ENCODE measurements around the gene EGR2. TPM values are rescaled to one million over a fixed set of nuclear protein-coding genes. Genes with fewer than 3 reads are reported as not detected.

Gene EGR2
- total RNA-seq, 1 experiment from 2014 or later = 0.92 TPM

DNA sequence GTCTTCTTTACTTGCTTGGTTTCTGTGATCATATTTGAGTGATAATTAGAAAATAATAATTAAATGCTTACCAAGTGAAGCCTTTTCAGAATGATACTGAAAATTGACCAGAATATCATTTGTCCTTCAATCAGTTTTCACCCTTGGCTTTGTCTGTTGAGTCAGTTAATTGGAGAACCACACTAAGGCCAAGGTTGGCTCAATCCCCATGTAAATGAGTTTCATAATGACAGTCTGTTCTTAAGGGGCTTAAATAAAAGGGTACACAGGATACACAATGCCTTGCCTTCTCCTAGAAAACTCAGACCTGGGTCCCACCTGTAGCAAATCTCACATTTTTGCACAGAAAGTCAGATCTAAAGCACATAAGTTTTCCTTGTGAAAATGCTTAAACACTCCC lies 31.3 kb upstream of the EGR2 start:
- H3K9me3 Mint-ChIP-seq = peaks cover 15% of the 10 kb centered on the region
- TF ChIP-seq CREM (CRISPR knock-in tag; IDR thresholded peaks at IDR 0.05) = no peak
- TF ChIP-seq CBFB (CRISPR knock-in tag; IDR thresholded peaks at IDR 0.05; ENCODE audit: low read depth) = no peak
- no peak for TF ChIP-seq JAZF1 (CRISPR knock-in tag; IDR thresholded peaks at IDR 0.05)
- TF ChIP-seq, protein P1, sequence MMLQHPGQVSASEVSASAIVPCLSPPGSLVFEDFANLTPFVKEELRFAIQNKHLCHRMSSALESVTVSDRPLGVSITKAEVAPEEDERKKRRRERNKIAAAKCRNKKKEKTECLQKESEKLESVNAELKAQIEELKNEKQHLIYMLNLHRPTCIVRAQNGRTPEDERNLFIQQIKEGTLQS (CRISPR knock-in tag; conservative IDR thresholded peaks at IDR 0.05) = no peak
- no peak for TF ChIP-seq ZSCAN18 (CRISPR knock-in tag; IDR thresholded peaks at IDR 0.05)
- no peak for TF ChIP-seq ZNF121 (CRISPR knock-in tag; IDR thresholded peaks at IDR 0.05)
- no peak for TF ChIP-seq ZNF219 (CRISPR knock-in tag; IDR thresholded peaks at IDR 0.05; ENCODE audit: borderline replicate concordance)
- no peak for TF ChIP-seq IRF2 (CRISPR knock-in tag; IDR thresholded peaks at IDR 0.05; ENCODE audit: borderline replicate concordance, low read depth)
- TF ChIP-seq ERG (CRISPR knock-in tag; IDR thresholded peaks at IDR 0.05) = no peak
- no peak for TF ChIP-seq OVOL2 (CRISPR knock-in tag; IDR thresholded peaks at IDR 0.05; ENCODE audit: borderline replicate concordance)
- TF ChIP-seq TCF7 (CRISPR knock-in tag; IDR thresholded peaks at IDR 0.05; ENCODE audit: low read depth) = no peak
- no peak for TF ChIP-seq NFE2L1 (CRISPR knock-in tag; IDR thresholded peaks at IDR 0.05)
- ATAC-seq (no peak), DNase-seq (ENCODE audit: low spot score) (no peak)
- POLR2A ChIA-PET = no interaction called here
- no peak overlapping the region for H3K27ac Mint-ChIP-seq
- CTCF ChIA-PET = no interaction called here
- H3K27me3 Mint-ChIP-seq (ENCODE audit: low read depth) = no peaks in the 10 kb centered on the region
- no peaks in the 10 kb centered on the region for H3K36me3 Mint-ChIP-seq
- no peak overlapping the region for H3K4me3 Mint-ChIP-seq
- no peaks in the 10 kb centered on the region for H3K4me1 Mint-ChIP-seq

GRCh38 chr10:62844280-62845011 lies 28.3 kb upstream of the EGR2 start:
- Mint-ChIP-seq H3K9me3 (peaks cover 15% of the 10 kb centered on the region), H3K27ac (no peak overlapping the region), H3K4me3 (no peak overlapping the region), H3K36me3 (no peaks in the 10 kb centered on the region), H3K27me3 (ENCODE audit: low read depth) (no peaks in the 10 kb centered on the region), H3K4me1 (no peaks in the 10 kb centered on the region)
- POLR2A ChIA-PET = no interaction called here
- no peak for TF ChIP-seq TEAD1 (CRISPR knock-in tag; IDR thresholded peaks at IDR 0.05)
- no peak for TF ChIP-seq MLX (CRISPR knock-in tag; IDR thresholded peaks at IDR 0.05)
- no peak for TF ChIP-seq NR1H2 (CRISPR knock-in tag; IDR thresholded peaks at IDR 0.05)
- ATAC-seq (no peak), DNase-seq (ENCODE audit: low spot score) (no peak)
- CTCF ChIA-PET = no interaction called here

DNA sequence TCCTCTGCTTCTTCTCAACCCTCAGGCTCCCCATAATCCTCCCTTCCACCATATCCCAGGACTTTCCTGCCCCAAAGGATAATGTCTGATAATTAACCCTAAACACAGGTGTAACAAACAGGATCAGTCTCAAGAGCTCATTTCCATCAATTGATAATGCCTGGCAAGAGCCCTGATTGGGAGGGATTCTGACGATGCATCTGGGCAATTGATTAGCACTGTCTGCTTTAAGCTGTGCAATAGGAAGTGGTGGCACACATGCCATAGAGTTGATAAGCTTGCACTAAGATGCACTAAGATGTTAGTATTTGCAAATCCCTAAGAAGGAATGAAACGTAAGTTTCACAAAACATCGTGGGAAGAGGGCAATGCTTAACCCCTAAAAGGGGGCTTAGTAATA lies 27.4 kb upstream of the EGR2 start:
- ATAC-seq = no peak
- ChIA-PET CTCF (interaction anchor here (1.5 kb wide), 1 partner anchor 26 kb away, joined by 7 read pairs; no protein-coding TSS in a partner anchor), POLR2A (no interaction called here)
- Mint-ChIP-seq H3K27me3 (ENCODE audit: low read depth) (no peaks in the 10 kb centered on the region), H3K27ac (no peak overlapping the region), H3K4me3 (no peak overlapping the region), H3K36me3 (no peaks in the 10 kb centered on the region), H3K9me3 (peaks cover 15% of the 10 kb centered on the region), H3K4me1 (no peaks in the 10 kb centered on the region)
- DNase-seq (ENCODE audit: low spot score) = no peak
- no peak for TF ChIP-seq SP1 (CRISPR knock-in tag; conservative IDR thresholded peaks at IDR 0.05)
- TF ChIP-seq HMGA2 (CRISPR knock-in tag; IDR thresholded peaks at IDR 0.05) = no peak
- TF ChIP-seq, protein P2, sequence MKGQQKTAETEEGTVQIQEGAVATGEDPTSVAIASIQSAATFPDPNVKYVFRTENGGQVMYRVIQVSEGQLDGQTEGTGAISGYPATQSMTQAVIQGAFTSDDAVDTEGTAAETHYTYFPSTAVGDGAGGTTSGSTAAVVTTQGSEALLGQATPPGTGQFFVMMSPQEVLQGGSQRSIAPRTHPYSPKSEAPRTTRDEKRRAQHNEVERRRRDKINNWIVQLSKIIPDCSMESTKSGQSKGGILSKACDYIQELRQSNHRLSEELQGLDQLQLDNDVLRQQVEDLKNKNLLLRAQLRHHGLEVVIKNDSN (CRISPR knock-in tag; IDR thresholded peaks at IDR 0.05) = no peak
- no peak for TF ChIP-seq CREM (CRISPR knock-in tag; IDR thresholded peaks at IDR 0.05)
- TF ChIP-seq, protein P3, sequence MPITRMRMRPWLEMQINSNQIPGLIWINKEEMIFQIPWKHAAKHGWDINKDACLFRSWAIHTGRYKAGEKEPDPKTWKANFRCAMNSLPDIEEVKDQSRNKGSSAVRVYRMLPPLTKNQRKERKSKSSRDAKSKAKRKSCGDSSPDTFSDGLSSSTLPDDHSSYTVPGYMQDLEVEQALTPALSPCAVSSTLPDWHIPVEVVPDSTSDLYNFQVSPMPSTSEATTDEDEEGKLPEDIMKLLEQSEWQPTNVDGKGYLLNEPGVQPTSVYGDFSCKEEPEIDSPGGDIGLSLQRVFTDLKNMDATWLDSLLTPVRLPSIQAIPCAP (CRISPR knock-in tag; IDR thresholded peaks at IDR 0.05) = no peak
- TF ChIP-seq ZNF219 (CRISPR knock-in tag; IDR thresholded peaks at IDR 0.05; ENCODE audit: borderline replicate concordance) = no peak
- no peak for TF ChIP-seq EMX1 (CRISPR knock-in tag; IDR thresholded peaks at IDR 0.05)
- TF ChIP-seq ERG (CRISPR knock-in tag; IDR thresholded peaks at IDR 0.05) = no peak
- TF ChIP-seq ZNF263 (CRISPR knock-in tag; IDR thresholded peaks at IDR 0.05; ENCODE audit: low read depth) = no peak
- no peak for TF ChIP-seq ZNF281 (CRISPR knock-in tag; IDR thresholded peaks at IDR 0.05)
- TF ChIP-seq MLX (CRISPR knock-in tag; IDR thresholded peaks at IDR 0.05) = no peak
